ENCODE results near the gene SPCS3.

- TF ChIP-seq MAX (IDR thresholded peaks at IDR 0.05; ENCODE audit: low read depth, low read length) = no peak
- TF ChIP-seq POLR2A (IDR thresholded peaks at IDR 0.05; ENCODE audit: extremely low read depth, insufficient read length) = no peak
- TF ChIP-seq CTCF (IDR thresholded peaks at IDR 0.05; ENCODE audit: low read depth, low read length) = no peak
- TF ChIP-seq MYC (IDR thresholded peaks at IDR 0.05; ENCODE audit: low read depth, low read length) = no peak
Observed at GRCh38 chr4:176302283-176303275, 17.2 kb upstream of the SPCS3 start.
